Left kidney (tissue), 2 donors: ENCODE data around the gene HAPSTR1. TPM values are rescaled to one million over a fixed set of nuclear protein-coding genes. Genes with fewer than 3 reads are reported as not detected.
"Not testable (repeated sequence)": the region's sequence is repeated elsewhere in the genome, so short reads cannot be mapped to it uniquely, and the experiment has no call there.

Source experiments
- DNase-seq: peaks from one replicate; pipeline ENCODE4 v3.0.0-alpha.2; 2013
- polyA plus RNA-seq: library from polyadenylated mRNA; unstranded; fragments of 120-200 nt; gene quantifications from one replicate; pipeline ENCODE4 v1.2.1, GENCODE V29; 2013; ENCODE audit not compliant: insufficient read length

Gene HAPSTR1
- polyA plus RNA-seq, 1 donor: 58.1 TPM

DNA sequence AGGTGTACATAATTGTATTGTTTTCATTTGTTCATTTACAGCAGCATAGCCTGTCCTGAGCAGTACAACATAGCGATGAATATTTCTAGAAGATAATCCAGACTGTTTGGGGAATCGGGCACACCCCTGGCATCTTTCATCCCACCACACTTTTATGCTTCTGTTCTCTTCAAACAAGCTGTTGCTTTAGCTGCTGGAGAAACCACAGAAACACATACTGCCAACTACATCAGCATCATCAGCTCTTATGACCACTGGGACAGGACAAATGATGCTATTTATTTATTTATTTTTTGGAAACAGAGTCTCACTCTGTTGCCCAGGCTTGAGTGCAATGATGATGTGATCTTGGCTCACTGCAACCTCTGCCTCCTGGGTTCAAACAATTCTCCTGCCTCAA is 22.6 kb upstream of the HAPSTR1 start:
- no peak for DNase-seq

GRCh38 chr16:9070254-9070653 is 21.2 kb upstream of the HAPSTR1 start:
- no peak for DNase-seq

GRCh38 chr16:9071377-9071776 is 20.1 kb upstream of the HAPSTR1 start:
- no peak for DNase-seq

DNA sequence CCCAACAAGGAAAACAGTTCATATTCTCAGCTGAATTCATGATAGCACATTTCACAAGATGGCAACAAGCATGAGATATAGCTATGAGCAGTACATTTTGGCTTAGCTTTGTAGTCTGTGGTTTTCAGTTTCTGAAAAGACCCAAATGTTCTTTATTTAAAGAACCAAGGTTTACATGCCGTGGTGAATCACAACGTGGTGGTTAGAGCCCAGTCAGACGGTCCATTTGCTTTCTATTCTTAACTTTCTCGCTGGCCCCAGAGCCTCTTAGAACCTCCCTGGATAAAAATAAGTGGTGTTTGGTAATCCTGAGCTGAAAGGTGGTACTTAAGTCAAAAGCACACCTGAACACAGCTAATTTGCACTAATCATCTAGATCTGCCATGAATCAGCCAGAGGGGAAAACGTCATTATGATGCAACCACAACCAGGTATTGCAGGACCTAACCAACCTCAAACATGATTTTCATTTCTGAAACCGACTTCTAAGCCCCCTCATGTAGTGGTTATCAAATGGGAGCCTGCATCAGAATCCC is 18.6 kb upstream of the HAPSTR1 start:
- no peak for DNase-seq

DNA sequence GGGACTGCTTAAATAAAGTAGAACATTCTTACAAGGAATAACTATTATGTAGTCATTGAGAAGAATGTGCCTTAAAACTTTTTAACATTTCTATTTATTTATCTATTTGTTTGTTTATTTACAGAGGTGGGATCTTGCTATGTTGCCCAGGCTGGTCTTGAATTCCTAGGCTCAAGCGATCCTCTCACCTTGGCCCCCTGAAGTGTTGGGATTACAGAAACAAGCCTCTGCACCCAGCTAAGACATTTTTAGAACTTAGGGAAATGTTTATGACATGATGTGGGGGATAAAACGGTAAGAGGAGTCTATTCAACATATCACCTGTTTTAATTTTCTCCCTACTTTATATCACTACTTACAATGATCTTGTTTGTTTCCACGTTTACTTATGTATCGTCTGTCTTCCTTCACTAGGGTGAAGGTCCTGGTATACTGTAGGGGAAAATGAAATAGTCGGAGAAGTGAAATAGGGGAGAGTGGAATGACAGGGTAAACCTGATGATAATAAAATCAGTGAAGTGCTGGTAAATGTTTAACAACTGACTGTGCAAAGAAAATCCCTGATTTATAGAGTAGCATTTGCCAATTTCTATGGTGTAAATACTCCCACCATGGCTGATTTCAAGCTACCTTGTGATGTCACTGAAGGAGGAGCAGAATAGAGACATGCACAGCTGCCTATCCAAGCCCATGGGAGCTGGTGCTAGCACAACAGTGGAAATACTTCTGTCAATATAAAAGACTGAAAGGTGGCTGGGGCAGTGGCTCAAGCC is 16.0 kb upstream of the HAPSTR1 start:
- no peak for DNase-seq

GRCh38 chr16:9077091-9077809 is 14.2 kb upstream of the HAPSTR1 start:
- no peak for DNase-seq

DNA sequence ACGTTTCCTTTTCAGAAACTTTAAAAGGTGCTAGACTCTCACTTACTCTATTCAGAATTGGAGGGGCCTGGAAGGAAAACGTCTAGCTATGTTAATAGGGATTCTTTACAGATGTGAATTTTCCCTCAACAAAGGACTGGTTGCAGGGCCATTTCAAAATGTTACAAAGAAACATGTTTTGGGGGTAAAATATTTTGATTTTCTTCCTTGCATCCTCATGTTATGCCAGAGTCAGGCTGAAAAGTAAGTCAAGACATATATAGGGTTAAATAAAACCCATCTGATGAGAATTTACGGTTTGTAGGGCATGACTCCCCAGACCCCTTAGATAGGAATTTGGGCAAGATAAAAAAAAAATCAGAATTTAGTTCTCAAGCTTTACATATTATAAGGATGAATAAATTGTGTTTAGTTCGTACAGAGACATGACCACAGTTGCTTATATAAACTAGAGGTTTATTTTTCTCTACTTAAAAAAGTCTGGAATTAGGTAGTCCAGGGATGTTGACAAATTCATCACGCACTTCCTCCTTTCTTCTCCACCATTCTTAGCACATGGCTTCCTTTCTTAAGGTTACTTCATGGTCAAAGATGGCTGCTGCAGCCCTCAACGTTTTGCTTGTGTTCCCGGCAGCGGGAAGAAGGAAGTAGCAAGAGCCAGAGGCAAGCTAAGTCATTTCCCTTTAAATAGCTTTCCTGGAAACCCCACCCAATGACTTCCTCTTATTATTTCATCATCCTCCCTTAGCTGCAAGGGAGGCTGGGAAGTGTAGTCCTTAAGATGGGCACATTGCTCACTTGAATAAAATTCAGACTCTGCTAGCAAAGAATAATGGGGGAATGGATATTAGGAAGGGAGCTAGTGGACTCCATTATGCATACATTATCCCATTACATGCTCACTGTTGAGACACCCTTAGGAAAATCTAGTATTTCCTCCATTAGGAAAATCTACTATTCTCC is 12.7 kb upstream of the HAPSTR1 start:
- not testable (repeated sequence) for DNase-seq

DNA sequence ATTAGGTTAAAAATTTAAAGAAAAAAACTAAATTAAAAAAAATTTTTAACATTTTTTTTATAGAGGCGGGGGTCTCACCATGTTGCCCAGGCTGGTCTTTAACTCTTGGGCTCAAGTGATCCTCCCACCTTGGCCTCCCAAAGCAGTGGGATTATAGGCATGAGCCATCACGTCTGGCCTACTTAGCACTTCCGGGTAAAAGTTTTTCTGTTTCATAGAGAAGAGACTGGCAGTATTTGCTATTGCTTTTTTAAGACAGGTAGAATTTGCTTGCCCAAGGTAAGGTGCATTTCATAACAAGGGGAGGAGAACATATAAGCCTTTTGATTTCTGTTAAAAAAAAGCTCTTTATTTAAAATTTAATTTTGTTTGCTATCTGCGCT is 12.0 kb upstream of the HAPSTR1 start:
- DNase-seq: no peak

DNA sequence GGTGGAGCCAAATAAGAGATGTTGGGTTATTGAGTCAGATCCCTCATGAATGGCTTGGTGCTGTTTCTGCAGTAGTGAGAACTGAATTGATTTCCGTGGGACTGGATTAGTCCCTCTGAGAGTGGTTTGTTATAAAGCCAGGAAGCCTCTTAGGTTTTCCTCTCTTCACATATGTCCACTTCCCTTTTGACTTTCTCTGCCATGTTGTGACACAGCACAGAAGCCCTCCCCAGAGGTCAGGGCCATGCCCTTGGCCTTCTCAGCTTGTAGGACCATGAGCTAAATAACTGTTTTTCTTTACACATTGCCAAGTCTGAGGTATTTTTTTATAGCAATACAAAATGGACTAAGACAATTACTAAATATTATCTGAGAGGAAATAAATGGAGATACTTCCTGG is 10.3 kb upstream of the HAPSTR1 start:
- no peak for DNase-seq

DNA sequence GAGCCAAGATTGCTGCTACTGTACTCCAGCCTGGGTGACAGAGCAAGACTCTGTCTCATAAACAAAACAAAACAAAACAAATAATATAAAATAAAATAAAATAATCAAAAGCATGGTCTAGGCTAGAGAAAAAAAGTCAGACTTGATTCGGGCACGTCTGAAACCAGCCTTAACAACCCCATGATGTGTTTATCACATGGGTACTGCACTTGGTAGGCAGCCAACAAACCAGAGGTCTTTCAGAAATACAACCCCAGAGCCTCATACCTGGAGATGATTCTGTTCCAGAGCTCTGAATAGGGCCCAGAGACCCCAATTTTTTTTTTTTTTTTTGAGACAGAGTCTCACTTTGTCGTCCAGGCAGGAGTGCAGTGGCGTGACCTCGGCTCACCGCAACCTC is 9.6 kb upstream of the HAPSTR1 start:
- no peak for DNase-seq

GRCh38 chr16:9082422-9082821 is 9.0 kb upstream of the HAPSTR1 start:
- DNase-seq: no peak

GRCh38 chr16:9087733-9088132 is 3.7 kb upstream of the HAPSTR1 start:
- not testable (repeated sequence) for DNase-seq

- DNase-seq: no peak
These were observed 2.6 kb upstream of the HAPSTR1 start for GRCh38 chr16:9088848-9089247.

DNA sequence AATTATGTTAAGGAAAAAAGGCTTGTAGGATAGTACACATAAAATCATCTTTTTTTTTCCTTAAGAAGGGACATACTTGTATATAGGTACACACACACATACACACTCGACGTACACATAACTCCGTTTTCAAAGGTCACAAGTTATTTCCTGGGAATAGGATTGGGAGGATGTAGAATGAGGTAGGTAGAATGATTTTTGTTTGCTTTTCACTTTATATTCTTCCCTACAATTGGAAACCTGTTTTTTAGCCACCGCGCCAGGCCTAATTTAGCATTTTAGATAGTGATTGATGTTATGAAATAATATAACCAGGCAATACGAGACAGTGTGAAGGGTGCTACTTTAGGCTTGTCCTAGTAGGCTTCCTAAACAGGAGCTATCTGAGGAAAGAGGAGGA is 1.8 kb upstream of the HAPSTR1 start:
- DNase-seq: no peak

GRCh38 chr16:9090101-9090959 is 1.1 kb upstream of the HAPSTR1 start:
- DNase-seq: peak; percentile 22

DNA sequence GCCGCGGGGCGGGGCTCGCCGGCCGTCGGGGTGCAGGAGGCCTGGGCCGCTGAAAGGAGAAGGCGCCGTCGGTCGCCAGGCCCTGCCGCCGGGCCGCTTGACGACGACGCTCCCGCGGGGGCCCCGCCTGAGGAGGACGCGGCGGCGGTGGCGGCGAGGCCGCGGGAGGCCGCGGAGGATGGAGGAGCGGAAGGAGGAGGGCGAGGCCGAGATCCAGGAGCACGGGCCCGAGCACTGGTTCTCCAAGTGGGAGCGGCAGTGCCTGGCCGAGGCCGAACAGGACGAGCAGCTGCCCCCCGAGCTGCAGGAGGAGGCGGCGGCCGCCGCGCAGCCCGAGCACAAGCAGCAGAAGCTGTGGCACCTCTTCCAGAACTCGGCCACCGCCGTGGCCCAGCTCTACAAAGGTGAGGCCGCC is 430 bp downstream of the HAPSTR1 start:
- DNase-seq: peak; percentile 14

- DNase-seq: peak; percentile 27
These were observed 986 bp downstream of the HAPSTR1 start for GRCh38 chr16:9092282-9092977.

DNA sequence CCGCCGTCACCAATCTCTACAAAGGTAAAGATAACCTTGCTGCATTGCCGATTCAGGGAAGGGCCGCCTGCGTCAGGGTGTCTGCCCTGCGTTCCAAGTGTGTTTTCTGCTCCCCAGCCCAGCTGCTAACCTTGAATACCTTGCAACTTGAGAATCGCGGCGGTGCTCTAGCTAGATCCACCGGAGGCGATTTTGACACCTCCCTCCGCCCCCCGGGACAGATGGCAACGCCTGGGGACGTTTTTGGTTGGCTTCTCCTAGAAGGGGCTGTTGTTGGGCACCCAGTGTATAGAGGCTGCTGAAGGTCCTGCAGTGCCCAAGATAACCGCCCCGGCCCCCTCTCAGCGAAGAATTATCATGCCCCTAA is 1.5 kb downstream of the HAPSTR1 start:
- peak; percentile 30 for DNase-seq

DNA sequence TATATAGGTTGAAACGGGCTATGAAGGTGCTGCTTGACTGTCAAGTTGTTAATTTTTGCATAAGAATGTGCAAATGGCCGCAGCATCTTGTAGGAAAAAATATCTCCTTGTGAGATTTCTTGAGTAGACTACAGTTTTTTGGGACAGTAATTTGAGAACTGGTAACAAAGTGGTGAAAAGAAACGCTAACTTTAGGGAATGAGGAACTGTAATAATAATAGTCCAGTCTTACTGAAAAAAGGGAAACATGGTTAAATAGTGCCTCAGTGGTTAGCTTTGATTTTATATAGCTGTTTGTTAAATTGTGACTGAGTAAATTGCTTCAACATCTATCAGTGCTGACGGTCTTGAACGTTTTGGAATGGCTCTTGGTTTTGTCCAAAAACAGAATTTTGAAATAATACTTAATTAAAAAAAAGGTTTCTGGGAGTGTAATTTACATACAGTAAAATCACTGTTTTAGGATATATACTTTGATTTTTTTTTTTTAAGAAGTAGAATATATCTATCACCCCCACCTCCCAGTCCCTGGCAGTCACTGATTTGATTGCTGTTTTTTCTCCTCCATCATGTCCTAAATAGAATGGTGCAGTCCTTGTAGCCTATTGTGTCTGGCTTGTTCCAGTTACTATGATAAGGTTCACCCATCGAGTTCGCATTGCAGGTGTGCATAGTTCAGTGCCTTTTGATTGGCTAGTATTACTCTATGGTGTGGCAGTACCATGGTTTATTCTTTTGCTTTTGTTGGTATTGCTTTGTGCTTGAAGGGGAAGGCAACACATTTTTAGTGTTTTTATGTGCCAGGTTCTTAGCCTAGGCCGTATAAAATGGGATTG is 2.8 kb downstream of the HAPSTR1 start:
- DNase-seq: no peak

DNA sequence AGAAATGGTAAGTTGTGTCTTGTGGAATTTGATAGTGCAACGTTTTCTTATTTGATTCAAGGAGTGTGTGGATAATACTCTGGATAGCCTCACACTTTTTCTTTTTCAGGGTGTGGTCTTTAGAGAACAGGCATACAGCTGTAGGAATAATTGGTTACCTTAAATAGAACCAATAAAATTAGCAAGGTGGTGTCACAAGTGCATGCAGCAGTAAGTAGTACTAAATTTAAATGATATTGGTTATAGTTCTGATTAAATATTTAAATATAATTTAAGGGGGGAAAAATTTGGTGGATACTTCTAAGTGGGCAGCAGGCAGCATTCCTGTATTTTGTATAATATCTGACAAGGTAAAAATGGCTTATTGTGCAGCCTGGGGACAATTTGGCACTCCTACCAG is 3.7 kb downstream of the HAPSTR1 start:
- DNase-seq: no peak
